C4-2B (cell line): ENCODE measurements around the gene MYH10.

ENCODE experiments used
- ZFX ChIP-seq: fragments of 450-650 bp; IDR thresholded peaks from 2 replicates; pipeline ENCODE4 v1.6.1; 2017
- TF ChIP-seq, protein P1 (sequence below): fragments of 450-650 bp; conservative IDR thresholded peaks from 2 replicates; pipeline ENCODE4 v1.5.1; 2017; ENCODE audit warnings: mild to moderate bottlenecking

- TF ChIP-seq, protein P1, sequence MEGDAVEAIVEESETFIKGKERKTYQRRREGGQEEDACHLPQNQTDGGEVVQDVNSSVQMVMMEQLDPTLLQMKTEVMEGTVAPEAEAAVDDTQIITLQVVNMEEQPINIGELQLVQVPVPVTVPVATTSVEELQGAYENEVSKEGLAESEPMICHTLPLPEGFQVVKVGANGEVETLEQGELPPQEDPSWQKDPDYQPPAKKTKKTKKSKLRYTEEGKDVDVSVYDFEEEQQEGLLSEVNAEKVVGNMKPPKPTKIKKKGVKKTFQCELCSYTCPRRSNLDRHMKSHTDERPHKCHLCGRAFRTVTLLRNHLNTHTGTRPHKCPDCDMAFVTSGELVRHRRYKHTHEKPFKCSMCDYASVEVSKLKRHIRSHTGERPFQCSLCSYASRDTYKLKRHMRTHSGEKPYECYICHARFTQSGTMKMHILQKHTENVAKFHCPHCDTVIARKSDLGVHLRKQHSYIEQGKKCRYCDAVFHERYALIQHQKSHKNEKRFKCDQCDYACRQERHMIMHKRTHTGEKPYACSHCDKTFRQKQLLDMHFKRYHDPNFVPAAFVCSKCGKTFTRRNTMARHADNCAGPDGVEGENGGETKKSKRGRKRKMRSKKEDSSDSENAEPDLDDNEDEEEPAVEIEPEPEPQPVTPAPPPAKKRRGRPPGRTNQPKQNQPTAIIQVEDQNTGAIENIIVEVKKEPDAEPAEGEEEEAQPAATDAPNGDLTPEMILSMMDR, result no peak
- TF ChIP-seq ZFX, result no peak
Observed at GRCh38 chr17:8598913-8599312, 31.6 kb downstream of the MYH10 start.
